ENCODE measurements around the gene FRS3. TPM values are rescaled to one million over a fixed set of nuclear protein-coding genes. Genes with fewer than 3 reads are reported as not detected.

The FRS3 gene
- total and polyA plus RNA-seq, 9 donors: 1.00 to 8.4 (median 6.2) TPM

GRCh38 chr6:41798901-41799558 lies 19.3 kb upstream of the FRS3 start:
- DNase-seq: no peak
- Histone ChIP-seq H3K36me3 (no peaks in the 10 kb centered on the region), H3K27ac (no peak overlapping the region), H3K9me3 (no peaks in the 10 kb centered on the region), H3K4me3 (no peak overlapping the region), H3K4me1 (ENCODE audit: insufficient read depth) (no peaks in the 10 kb centered on the region), H3K27me3 (no peaks in the 10 kb centered on the region)
- 95 to 98% (median 97%) methylated on average over 7 of the region's 7 CpGs for WGBS, 3 donors
- TF ChIP-seq EP300 (IDR thresholded peaks at IDR 0.05): no peak
- no peak for TF ChIP-seq POLR2A (IDR thresholded peaks at IDR 0.05)
- TF ChIP-seq CTCF (IDR thresholded peaks at IDR 0.05): no peak
- intact Hi-C loops (cut with DNase I): no loop called here

- H3K27ac ChIP-seq: no peak overlapping the region
- no peaks in the 10 kb centered on the region for H3K27me3 ChIP-seq
- intact Hi-C loops (cut with DNase I): no loop called here
- H3K36me3 ChIP-seq: no peaks in the 10 kb centered on the region
- TF ChIP-seq CTCF (IDR thresholded peaks at IDR 0.05) (no peak), POLR2A (IDR thresholded peaks at IDR 0.05) (no peak), EP300 (IDR thresholded peaks at IDR 0.05) (no peak)
- WGBS, 3 donors: 89 to 98% (median 90%) methylated on average over 2 of the region's 2 CpGs
- no peaks in the 10 kb centered on the region for H3K9me3 ChIP-seq
- no peaks in the 10 kb centered on the region for H3K4me1 ChIP-seq (ENCODE audit: insufficient read depth)
- DNase-seq: no peak
- no peak overlapping the region for H3K4me3 ChIP-seq
Measured at GRCh38 chr6:41796474-41796873, 16.8 kb upstream of the FRS3 start.

- no peak overlapping the region for H3K4me3 ChIP-seq
- 77 to 86% (median 84%) methylated on average over 4 of the region's 4 CpGs for WGBS, 3 donors
- no peaks in the 10 kb centered on the region for H3K9me3 ChIP-seq
- TF ChIP-seq CTCF (IDR thresholded peaks at IDR 0.05) (no peak), EP300 (IDR thresholded peaks at IDR 0.05) (no peak)
- no peaks in the 10 kb centered on the region for H3K27me3 ChIP-seq
- H3K4me1 ChIP-seq (ENCODE audit: insufficient read depth): peaks cover 3% of the 10 kb centered on the region
- no peak for DNase-seq
- H3K36me3 ChIP-seq: no peaks in the 10 kb centered on the region
- intact Hi-C loops (cut with DNase I): no loop called here
- no peak overlapping the region for H3K27ac ChIP-seq
Measured at GRCh38 chr6:41791984-41792383, 12.3 kb upstream of the FRS3 start.

DNA sequence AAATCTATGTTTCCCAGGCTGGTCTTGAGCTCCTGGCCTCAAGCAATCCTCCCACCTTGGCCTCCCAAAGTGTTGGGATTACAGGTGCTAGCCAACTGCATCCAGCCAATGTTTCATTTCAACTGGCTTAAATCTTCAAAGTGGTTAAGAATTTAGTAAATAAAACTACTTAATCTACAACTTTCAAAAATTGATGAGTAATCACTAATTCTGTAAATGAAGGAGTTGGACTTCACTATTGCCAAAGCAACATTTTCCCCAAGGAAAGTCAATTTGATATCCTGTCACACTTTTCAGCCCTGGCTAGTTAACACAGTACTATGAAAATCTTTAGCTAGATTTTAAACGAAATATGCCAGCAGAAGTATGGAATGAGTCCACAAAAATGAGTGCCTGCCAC lies 11.6 kb upstream of the FRS3 start:
- Histone ChIP-seq H3K9me3 (no peaks in the 10 kb centered on the region), H3K27ac (no peak overlapping the region), H3K4me1 (ENCODE audit: insufficient read depth) (peaks cover 3% of the 10 kb centered on the region), H3K27me3 (no peaks in the 10 kb centered on the region), H3K36me3 (no peaks in the 10 kb centered on the region), H3K4me3 (no peak overlapping the region)
- DNase-seq: no peak
- 63 to 70% (median 66%) methylated on average over 1 of the region's 1 CpG for WGBS, 3 donors
- intact Hi-C loops (cut with DNase I): no loop called here
- TF ChIP-seq CTCF (IDR thresholded peaks at IDR 0.05): no peak
- no peak for TF ChIP-seq POLR2A (IDR thresholded peaks at IDR 0.05)
- no peak for TF ChIP-seq EP300 (IDR thresholded peaks at IDR 0.05)
